KBM-7 (cell line): ENCODE results near the gene KCNA10.
A peak's percentile ranks its signal among the peaks of the same experiment; 100 is the strongest.

Experiments used
- DNase-seq: peaks from one replicate; pipeline ENCODE4 v3.0.0-alpha.2; 2015
- in situ Hi-C: fragments of 300-500 bp; cut with MboI; formaldehyde crosslinking; loops from 2 replicates; pipeline ENCODE4 v1.14.3; 2020; ENCODE audit warnings: low sequenced_read_pairs, low pct_unique_long_range_greater_than_20kb, mixed read lengths

The KCNA10 gene

GRCh38 chr1:110519125-110519810 is at the start of gene KCNA10:
Gene KCNA10 (minus strand): TSS chr1:110519175. CDS start chr1:110518787, 388 bp downstream.
- DNase-seq: no peak
- in situ Hi-C loops: no loop called here

GRCh38 chr1:110566836-110567235 is 47.9 kb upstream of the KCNA10 start:
- in situ Hi-C loops: no loop called here
- DNase-seq: no peak

- in situ Hi-C loops: no loop called here
- no peak for DNase-seq
These were observed 46.6 kb upstream of the KCNA10 start for GRCh38 chr1:110565565-110565964.

GRCh38 chr1:110563089-110563488 is 44.1 kb upstream of the KCNA10 start:
- in situ Hi-C loops: no loop called here
- DNase-seq: no peak

GRCh38 chr1:110561596-110561995 is 42.6 kb upstream of the KCNA10 start:
- DNase-seq: no peak
- in situ Hi-C loops: no loop called here

GRCh38 chr1:110559157-110559556 is 40.2 kb upstream of the KCNA10 start:
- DNase-seq: no peak

GRCh38 chr1:110557481-110557880 is 38.5 kb upstream of the KCNA10 start:
- in situ Hi-C loops: no loop called here
- no peak for DNase-seq

More at GRCh38 chr1:110559157-110559556, 40.2 kb upstream of the KCNA10 start:
- in situ Hi-C loops: no loop called here

- in situ Hi-C loops: no loop called here
These were observed 37.5 kb upstream of the KCNA10 start for GRCh38 chr1:110556471-110556807.

GRCh38 chr1:110555807-110556470 is 37.0 kb upstream of the KCNA10 start:
- in situ Hi-C loops: no loop called here
- DNase-seq: no peak

More at GRCh38 chr1:110556471-110556807, 37.5 kb upstream of the KCNA10 start:
- DNase-seq: no peak

GRCh38 chr1:110554871-110555801 is 36.2 kb upstream of the KCNA10 start:
- in situ Hi-C loops: no loop called here
- peak; percentile 23 for DNase-seq

- in situ Hi-C loops: no loop called here
- DNase-seq: no peak
These were observed 32.4 kb upstream of the KCNA10 start for GRCh38 chr1:110551278-110551809.

- in situ Hi-C loops: no loop called here
- no peak for DNase-seq
These were observed 30.9 kb upstream of the KCNA10 start for GRCh38 chr1:110549831-110550230.

GRCh38 chr1:110548381-110548780 is 29.4 kb upstream of the KCNA10 start:
- in situ Hi-C loops: no loop called here
- peak; percentile 9 for DNase-seq

GRCh38 chr1:110547017-110547416 is 28.0 kb upstream of the KCNA10 start:
- in situ Hi-C loops: no loop called here

GRCh38 chr1:110545492-110545891 is 26.5 kb upstream of the KCNA10 start:
- in situ Hi-C loops: no loop called here
- DNase-seq: no peak

More at GRCh38 chr1:110547017-110547416, 28.0 kb upstream of the KCNA10 start:
- DNase-seq: no peak

GRCh38 chr1:110544753-110545152 is 25.8 kb upstream of the KCNA10 start:
- no peak for DNase-seq
- in situ Hi-C loops: no loop called here

GRCh38 chr1:110542725-110543124 is 23.8 kb upstream of the KCNA10 start:
- in situ Hi-C loops: no loop called here
- DNase-seq: peak; percentile 10

- in situ Hi-C loops: no loop called here
- DNase-seq: no peak
These were observed 23.0 kb upstream of the KCNA10 start for GRCh38 chr1:110541906-110542395.

- no peak for DNase-seq
- in situ Hi-C loops: no loop called here
These were observed 22.1 kb upstream of the KCNA10 start for GRCh38 chr1:110540891-110541685.
